GM18873 (cell line): ENCODE measurements around the gene CRHBP.
"Not testable (repeated sequence)": the region's sequence is repeated elsewhere in the genome, so short reads cannot be mapped to it uniquely, and the experiment has no call there.

Experiments used
- ATAC-seq: cut with Tn5 transposase; IDR thresholded peaks from one replicate; pipeline ENCODE4 v1.9.1; 2021; ENCODE audit warnings: mild to moderate bottlenecking, moderate library complexity, moderate number of reproducible peaks; ENCODE audit not compliant: unreplicated experiment, low FRiP score

CRHBP gene

GRCh38 chr5:76952795-76953536, at the start of gene CRHBP:
TSS of gene CRHBP (plus strand) at chr5:76953045. CDS start at chr5:76953135, 90 bp downstream.
- ATAC-seq: no peak

GRCh38 chr5:76908166-76908565, 44.7 kb upstream of the CRHBP start:
- ATAC-seq: no peak

- ATAC-seq: not testable (repeated sequence)
These were observed 42.4 kb upstream of the CRHBP start for GRCh38 chr5:76910344-76910933.

GRCh38 chr5:76914671-76915070, 38.2 kb upstream of the CRHBP start:
- not testable (repeated sequence) for ATAC-seq

GRCh38 chr5:76918539-76918938, 34.3 kb upstream of the CRHBP start:
- ATAC-seq: no peak

GRCh38 chr5:76920491-76920890, 32.4 kb upstream of the CRHBP start:
- ATAC-seq: no peak

GRCh38 chr5:76926329-76927105, 26.3 kb upstream of the CRHBP start:
- no peak for ATAC-seq

GRCh38 chr5:76927961-76928360, 24.9 kb upstream of the CRHBP start:
- no peak for ATAC-seq

GRCh38 chr5:76930083-76930482, 22.8 kb upstream of the CRHBP start:
- ATAC-seq: no peak

- ATAC-seq: no peak
These were observed 14.7 kb upstream of the CRHBP start for GRCh38 chr5:76938177-76938576.

GRCh38 chr5:76941000-76941399, 11.8 kb upstream of the CRHBP start:
- no peak for ATAC-seq

- ATAC-seq: no peak
These were observed 11.4 kb upstream of the CRHBP start for GRCh38 chr5:76941442-76941841.

GRCh38 chr5:76942581-76942980, 10.3 kb upstream of the CRHBP start:
- ATAC-seq: no peak

GRCh38 chr5:76943006-76943405, 9.8 kb upstream of the CRHBP start:
- no peak for ATAC-seq

GRCh38 chr5:76944638-76945037, 8.2 kb upstream of the CRHBP start:
- no peak for ATAC-seq

GRCh38 chr5:76945238-76945637, 7.6 kb upstream of the CRHBP start:
- ATAC-seq: not testable (repeated sequence)

GRCh38 chr5:76946090-76946489, 6.8 kb upstream of the CRHBP start:
- no peak for ATAC-seq

- no peak for ATAC-seq
These were observed 5.8 kb upstream of the CRHBP start for GRCh38 chr5:76947082-76947503.

GRCh38 chr5:76953551-76954382, 922 bp downstream of the CRHBP start:
- ATAC-seq: no peak

GRCh38 chr5:76954383-76954763, 1.5 kb downstream of the CRHBP start:
- ATAC-seq: no peak

- ATAC-seq: no peak
These were observed 3.2 kb downstream of the CRHBP start for GRCh38 chr5:76956033-76956432.
